Neuron (in vitro differentiated cells): ENCODE measurements around the gene PCTP.

Experiments
- H2AFZ ChIP-seq: one replicate; pipeline ENCODE4 v1.6.1; 2013; ENCODE audit warnings: low read depth, mild to moderate bottlenecking, inconsistent platforms, low read length, moderate library complexity
- H3K27me3 ChIP-seq: one replicate; pipeline ENCODE4 v1.6.1; 2013; ENCODE audit warnings: low read length; ENCODE audit not compliant: insufficient read depth
- H3K36me3 ChIP-seq: one replicate; pipeline ENCODE4 v1.6.1; 2013; ENCODE audit warnings: low read length; ENCODE audit not compliant: insufficient read depth
- H3K4me1 ChIP-seq: one replicate; pipeline ENCODE4 v1.6.1; 2013; ENCODE audit warnings: low read length; ENCODE audit not compliant: insufficient read depth
- H3K4me3 ChIP-seq: 2 replicates; pipeline ENCODE4 v1.5.1; 2013; ENCODE audit warnings: mild to moderate bottlenecking, low read length, moderate library complexity
- H3K9me3 ChIP-seq: one replicate; pipeline ENCODE4 v1.6.1; 2013; ENCODE audit warnings: low read length

PCTP gene

DNA sequence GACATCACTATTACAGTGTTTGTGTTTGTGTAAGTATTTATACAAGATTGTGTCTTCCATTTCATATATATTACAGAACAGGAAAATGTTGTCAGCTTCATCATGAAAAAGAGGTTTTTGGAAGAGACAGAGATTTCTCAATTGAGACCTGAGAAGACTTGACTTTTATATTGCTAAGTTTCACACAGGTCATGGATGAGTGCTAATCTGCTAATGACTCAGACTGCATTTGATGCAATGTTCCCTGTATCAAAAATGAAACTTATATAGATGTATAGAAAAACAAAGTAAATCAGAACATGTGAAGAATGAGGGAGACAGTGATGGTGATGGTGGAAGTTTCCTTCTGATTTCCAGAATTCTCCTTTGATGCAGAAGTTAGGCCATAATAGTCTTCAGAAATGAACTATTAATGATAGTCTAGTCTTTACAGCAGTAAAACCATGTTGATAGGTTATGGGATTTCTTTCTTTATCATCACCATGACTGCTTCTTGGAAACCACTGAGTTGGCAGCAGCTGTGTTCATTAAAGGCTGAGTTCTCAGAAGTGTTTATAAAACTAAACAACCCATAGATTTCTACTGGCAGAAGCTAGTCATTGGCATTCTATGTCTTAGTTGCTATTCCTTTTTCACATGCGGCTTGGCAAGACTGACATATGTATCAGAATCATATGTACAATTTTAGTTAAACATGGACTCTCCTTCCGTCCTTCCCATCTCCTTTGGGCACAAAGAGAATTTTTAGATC lies 56.1 kb downstream of the PCTP start:
- Histone ChIP-seq H3K9me3 (no peaks in the 10 kb centered on the region), H3K27me3 (peaks cover 7% of the 10 kb centered on the region), H3K36me3 (no peaks in the 10 kb centered on the region), H3K4me3 (no peak overlapping the region), H3K4me1 (no peaks in the 10 kb centered on the region), H2AFZ (no peak overlapping the region)

DNA sequence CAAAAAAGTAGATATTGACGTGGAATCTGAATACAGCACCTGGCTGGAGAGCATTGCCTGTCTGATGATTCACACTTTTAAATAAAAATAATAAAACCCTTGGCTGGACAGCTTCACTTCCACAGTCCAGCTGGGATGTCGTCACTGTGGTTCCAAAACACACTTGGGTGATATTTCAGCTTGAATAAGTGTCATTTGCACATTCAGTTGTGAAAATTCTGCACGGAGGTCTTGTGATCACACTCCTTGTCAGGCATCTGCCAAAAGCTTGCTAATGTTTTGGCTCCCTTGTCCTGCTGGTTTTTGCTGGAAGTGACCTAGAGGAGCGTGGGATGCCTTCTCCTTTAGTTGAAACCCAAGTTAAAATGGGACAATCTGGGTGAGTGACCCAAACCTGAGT lies 60.7 kb downstream of the PCTP start:
- H3K4me1 ChIP-seq: no peaks in the 10 kb centered on the region
- no peak overlapping the region for H3K4me3 ChIP-seq
- H3K9me3 ChIP-seq: no peaks in the 10 kb centered on the region
- no peaks in the 10 kb centered on the region for H3K36me3 ChIP-seq
- no peak overlapping the region for H2AFZ ChIP-seq
- H3K27me3 ChIP-seq: peaks cover 12% of the 10 kb centered on the region

DNA sequence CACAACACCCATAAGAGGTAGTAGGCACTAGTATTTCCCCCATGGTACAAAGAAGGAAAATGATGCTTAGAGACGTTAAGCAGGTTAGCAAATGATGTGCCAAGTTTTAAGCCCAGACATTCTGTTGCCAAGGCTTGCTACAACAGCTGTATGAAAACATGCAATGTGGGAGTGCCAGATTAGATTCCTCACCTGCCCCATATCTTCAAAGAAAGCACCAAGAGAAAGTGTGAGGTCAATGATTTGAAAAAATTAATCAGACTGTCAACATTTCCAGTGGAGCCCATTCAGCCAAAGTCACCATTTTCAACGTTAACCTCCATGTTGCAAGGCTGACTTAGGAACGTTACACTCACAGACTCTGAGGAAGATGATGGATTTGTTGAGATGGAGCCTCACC lies 61.5 kb downstream of the PCTP start:
- no peak overlapping the region for H3K4me3 ChIP-seq
- H3K9me3 ChIP-seq: no peaks in the 10 kb centered on the region
- H3K27me3 ChIP-seq: peaks cover 15% of the 10 kb centered on the region

DNA sequence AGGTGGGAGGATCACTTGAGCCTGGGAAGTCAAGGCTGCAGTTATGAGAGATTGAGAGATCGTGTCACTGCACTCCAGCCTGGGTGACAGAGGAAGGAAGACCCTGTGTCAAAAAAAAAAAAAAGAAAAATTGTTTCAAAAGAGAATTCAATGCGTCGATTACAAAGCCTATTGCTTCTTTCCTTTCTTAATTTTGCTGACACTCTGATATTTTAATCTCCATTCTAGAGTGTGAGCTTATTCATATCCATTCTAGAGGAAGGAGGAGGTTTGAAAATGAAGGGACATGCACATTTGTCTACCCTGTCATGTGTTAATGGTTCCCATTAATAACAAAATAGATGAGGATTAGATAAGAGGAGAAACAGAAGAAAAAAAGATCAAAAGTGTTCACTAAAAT lies 63.1 kb downstream of the PCTP start:
- H2AFZ ChIP-seq: no peak overlapping the region
- no peaks in the 10 kb centered on the region for H3K9me3 ChIP-seq
- no peaks in the 10 kb centered on the region for H3K36me3 ChIP-seq
- no peak overlapping the region for H3K4me3 ChIP-seq
- no peaks in the 10 kb centered on the region for H3K4me1 ChIP-seq
- H3K27me3 ChIP-seq: peaks cover 16% of the 10 kb centered on the region

More for the DNA sequence above, 61.5 kb downstream of the PCTP start:
- Histone ChIP-seq H2AFZ (no peak overlapping the region), H3K4me1 (no peaks in the 10 kb centered on the region), H3K36me3 (no peaks in the 10 kb centered on the region)

DNA sequence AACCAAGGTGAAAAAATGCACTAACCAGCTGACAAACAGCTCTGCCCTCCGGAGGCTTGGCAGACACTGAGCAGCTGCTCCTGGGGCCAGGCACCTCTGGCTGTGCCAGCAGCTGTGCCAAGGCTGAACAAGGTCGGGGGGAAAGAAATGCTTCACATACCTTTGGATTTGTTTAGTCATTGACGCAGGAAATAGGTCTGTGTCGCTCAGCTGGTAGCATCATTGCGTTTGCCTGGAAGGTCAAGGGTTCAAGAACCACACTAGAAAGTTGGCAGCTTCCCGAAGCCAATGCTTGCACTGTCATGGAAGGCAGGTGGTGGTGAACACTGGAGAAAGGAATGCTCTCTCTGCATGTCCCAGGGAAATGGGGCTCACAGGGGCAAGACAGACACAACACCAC lies 63.5 kb downstream of the PCTP start:
- H3K9me3 ChIP-seq: no peaks in the 10 kb centered on the region

DNA sequence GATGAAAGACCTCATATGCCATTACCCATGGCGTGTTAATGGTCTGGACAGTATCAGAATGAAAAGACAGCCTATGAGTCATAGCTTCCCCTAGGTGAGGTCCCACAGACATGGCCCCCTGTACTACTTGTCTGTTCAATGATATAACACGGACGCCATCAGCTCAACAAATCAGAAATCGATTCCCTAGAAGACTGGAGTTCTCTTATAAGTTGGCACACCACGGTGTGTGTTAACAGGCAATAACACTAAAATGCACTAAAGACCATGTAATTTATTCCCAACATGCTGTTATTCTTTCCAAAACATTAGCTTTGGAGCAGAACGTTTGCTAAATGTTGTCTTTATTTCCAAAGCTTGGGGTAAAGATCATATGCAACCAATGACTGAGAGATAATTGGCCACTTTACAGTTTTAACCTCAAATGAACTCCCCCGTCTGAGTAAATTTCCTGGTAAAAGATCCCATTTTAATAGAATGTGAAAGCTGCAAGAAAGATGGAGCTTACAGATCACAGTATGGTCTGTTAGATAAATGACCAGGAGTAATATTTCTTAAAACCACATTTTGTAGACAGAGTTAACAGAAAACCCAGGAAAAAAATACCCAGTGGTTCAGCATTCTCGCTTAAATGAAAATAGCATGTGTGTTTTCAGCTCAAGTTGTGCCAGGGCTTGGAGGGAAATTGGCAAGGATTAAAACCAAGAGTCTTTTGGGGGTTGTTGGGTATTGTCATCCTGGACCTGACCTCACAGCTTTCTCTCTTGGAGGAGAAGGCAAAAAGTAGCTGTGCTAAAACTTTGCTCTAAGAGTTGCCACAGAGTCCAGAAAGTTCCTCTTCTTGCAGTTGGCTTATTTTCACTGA lies 65.9 kb downstream of the PCTP start:
- Histone ChIP-seq H3K9me3 (no peaks in the 10 kb centered on the region), H3K4me1 (no peaks in the 10 kb centered on the region), H3K27me3 (peaks cover 13% of the 10 kb centered on the region), H2AFZ (no peak overlapping the region), H3K36me3 (no peaks in the 10 kb centered on the region), H3K4me3 (no peak overlapping the region)

More for the DNA sequence above, 63.5 kb downstream of the PCTP start:
- H3K4me1 ChIP-seq: no peaks in the 10 kb centered on the region
- H3K27me3 ChIP-seq: peaks cover 16% of the 10 kb centered on the region
- no peaks in the 10 kb centered on the region for H3K36me3 ChIP-seq
- H2AFZ ChIP-seq: no peak overlapping the region
- no peak overlapping the region for H3K4me3 ChIP-seq

DNA sequence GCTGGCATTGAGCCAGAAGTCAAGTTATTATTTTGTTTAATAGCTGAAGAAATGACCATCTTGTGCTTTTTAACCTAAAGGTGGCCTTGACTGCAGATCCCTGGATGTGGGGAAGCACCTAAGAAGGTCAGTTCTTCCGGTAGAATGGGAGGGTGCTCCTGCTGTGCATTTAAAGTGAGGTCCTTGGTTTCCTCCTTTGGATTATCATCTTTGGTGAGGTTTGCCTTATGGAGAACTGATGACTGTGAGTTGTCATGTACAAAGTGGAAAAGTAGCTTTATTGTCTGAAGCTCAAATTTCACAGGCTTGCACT lies 66.5 kb downstream of the PCTP start:
- H3K27me3 ChIP-seq: peaks cover 9% of the 10 kb centered on the region
- no peak overlapping the region for H3K4me3 ChIP-seq
- no peak overlapping the region for H2AFZ ChIP-seq
- H3K4me1 ChIP-seq: no peaks in the 10 kb centered on the region
- H3K36me3 ChIP-seq: no peaks in the 10 kb centered on the region
- no peaks in the 10 kb centered on the region for H3K9me3 ChIP-seq

DNA sequence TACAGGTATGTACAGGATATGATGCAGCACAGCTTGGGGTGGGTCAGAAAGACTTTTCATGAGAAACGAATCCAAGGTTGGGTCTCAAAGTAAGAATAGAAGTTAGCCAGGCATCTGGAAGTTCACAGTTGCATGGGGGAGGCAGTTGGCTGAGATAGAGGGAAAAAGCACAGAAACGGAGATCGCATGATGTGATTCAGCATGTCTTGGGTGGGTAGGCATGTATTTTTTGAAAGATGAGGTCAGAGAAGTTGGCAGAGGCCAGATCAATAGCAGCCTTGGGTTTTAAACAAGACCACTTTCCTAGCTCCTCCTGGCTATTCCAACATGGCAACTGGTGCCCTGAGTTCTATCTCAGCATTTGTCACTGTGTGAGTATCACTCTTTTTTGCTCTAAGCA lies 67.2 kb downstream of the PCTP start:
- H3K9me3 ChIP-seq: no peaks in the 10 kb centered on the region
- H3K36me3 ChIP-seq: no peaks in the 10 kb centered on the region
- no peak overlapping the region for H3K4me3 ChIP-seq
- H3K27me3 ChIP-seq: peaks cover 9% of the 10 kb centered on the region
- H3K4me1 ChIP-seq: no peaks in the 10 kb centered on the region
- H2AFZ ChIP-seq: no peak overlapping the region

DNA sequence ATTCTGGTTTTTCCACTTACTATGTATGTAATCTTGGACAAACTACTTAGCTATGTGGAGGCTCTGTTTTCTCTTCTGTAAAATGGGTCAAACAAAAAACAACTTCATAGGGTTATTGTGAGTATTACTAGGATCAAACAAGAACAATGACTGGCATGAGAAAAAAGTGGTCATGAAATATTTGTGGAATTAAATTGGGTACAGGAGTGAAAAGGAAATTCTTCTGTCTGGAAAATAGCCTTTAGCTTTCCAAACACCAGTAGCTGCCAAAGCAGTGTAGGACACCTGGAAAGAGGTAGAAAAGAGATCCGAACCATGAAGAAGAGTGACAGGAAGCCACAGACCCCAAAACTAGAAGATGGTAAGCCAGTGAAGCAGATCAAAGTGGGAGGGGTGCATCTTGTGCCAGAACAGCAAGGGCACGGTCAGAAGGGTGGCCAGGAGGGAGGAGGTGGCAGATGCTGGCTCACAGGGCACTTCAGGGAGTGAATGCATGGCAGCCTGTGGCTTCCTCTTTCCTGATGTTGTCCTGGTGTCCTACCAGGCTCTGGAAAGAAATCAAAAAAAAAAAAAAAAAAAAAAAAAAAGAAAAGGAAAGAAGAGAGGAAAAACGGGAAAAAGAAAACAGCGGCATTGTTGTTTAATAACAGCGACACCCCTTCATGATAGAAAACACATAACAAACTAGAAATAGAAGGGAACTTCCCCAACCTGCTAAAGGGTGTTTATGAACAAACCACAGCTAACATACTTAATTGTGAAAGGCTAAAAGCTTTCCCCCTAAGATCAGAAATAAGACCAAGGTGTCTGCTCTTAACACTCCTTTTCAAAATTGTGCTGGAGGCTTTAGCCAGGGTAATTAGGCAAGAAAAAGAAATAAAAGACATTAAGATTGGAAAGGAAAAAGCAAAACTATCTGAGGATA lies 67.9 kb downstream of the PCTP start:
- H3K27me3 ChIP-seq: peaks cover 10% of the 10 kb centered on the region
- H3K4me3 ChIP-seq: no peak overlapping the region
- H2AFZ ChIP-seq: no peak overlapping the region
- no peaks in the 10 kb centered on the region for H3K36me3 ChIP-seq
- H3K9me3 ChIP-seq: no peaks in the 10 kb centered on the region
- H3K4me1 ChIP-seq: no peaks in the 10 kb centered on the region

DNA sequence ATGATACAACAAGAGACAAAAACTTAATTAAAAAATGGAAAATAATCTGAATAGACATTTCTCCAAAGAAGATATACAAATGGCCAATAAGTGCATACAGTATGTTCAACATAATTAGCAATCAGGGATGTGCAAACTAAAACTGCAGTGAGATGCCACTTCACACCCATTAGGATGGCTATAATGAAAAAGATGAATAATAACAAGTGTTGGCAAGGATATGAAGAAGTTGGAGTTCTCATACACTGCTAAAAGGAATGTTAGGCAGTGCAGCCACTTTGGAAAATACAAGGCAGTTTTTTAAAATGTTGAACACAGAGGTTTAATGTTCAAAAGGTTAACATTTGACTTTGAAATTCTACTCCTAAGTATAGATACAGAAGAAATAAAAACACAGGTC lies 69.8 kb downstream of the PCTP start:
- H3K4me3 ChIP-seq: no peak overlapping the region
- peaks cover 12% of the 10 kb centered on the region for H3K27me3 ChIP-seq
- H3K4me1 ChIP-seq: no peaks in the 10 kb centered on the region
- no peak overlapping the region for H2AFZ ChIP-seq
- no peaks in the 10 kb centered on the region for H3K36me3 ChIP-seq
- H3K9me3 ChIP-seq: no peaks in the 10 kb centered on the region

DNA sequence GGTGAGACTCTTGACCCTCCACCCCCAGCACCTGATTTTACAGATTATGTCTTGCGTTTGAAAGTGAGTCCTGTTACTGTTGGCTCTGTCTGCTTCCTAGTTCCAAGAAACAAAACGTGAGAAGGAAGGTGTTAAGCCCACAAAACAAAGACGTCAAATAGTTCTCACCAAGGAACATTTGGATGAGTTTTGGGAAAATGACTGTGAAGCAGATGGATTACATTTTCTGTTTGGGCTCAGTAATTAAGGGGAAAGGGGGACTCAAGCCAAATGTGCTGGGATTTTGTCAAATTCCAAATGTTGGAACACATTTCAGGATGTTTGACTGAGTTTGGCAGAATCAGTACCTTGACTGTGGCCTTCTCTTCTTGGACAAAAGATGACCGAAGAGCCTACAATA lies 71.2 kb downstream of the PCTP start:
- H3K9me3 ChIP-seq: no peaks in the 10 kb centered on the region
- H3K4me1 ChIP-seq: no peaks in the 10 kb centered on the region
- no peaks in the 10 kb centered on the region for H3K36me3 ChIP-seq
- no peak overlapping the region for H2AFZ ChIP-seq
- H3K4me3 ChIP-seq: no peak overlapping the region
- H3K27me3 ChIP-seq: peaks cover 8% of the 10 kb centered on the region

DNA sequence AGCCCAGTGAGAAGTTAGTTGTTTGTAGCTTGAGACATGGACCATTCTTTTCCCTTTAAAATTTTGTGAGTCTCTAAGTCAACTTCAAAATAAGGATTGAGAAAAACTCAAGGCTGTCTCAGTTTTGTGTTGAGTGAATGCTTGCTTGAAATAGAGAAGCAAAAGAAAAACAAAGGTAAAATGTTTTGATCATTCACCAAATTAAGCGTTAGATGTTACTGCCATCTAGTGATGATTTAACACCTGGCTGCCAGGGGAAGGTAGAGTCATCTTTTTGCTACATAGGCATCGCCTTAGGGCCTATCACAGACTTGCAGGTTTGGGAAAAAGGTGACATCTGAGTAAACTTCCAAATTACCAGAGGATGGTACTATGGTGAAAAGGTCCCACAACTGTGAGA lies 74.4 kb downstream of the PCTP start:
- Histone ChIP-seq H3K36me3 (no peaks in the 10 kb centered on the region), H2AFZ (no peak overlapping the region), H3K4me1 (no peaks in the 10 kb centered on the region), H3K4me3 (no peak overlapping the region), H3K9me3 (no peaks in the 10 kb centered on the region), H3K27me3 (peaks cover 3% of the 10 kb centered on the region)
